NCI-H1694 treated with DMSO at 0.1 percent for 48 hours (cell line): ENCODE data around the gene ADARB2.

ENCODE experiments used
- DNase-seq: peaks from one replicate; lab custom pipeline; 2025; lab: John Stamatoyannopoulos, UW

The ADARB2 gene

GRCh38 chr10:1187151-1187854 is 550.0 kb downstream of the ADARB2 start:
- no peak for DNase-seq

GRCh38 chr10:1186683-1186990 is 550.7 kb downstream of the ADARB2 start:
- no peak for DNase-seq

GRCh38 chr10:1185911-1186682 is 551.2 kb downstream of the ADARB2 start:
- DNase-seq, result no peak

GRCh38 chr10:1184541-1185430 is 552.5 kb downstream of the ADARB2 start:
- no peak for DNase-seq

GRCh38 chr10:1183701-1184100 is 553.6 kb downstream of the ADARB2 start:
- DNase-seq, result no peak

- DNase-seq, result no peak
These were observed 554.3 kb downstream of the ADARB2 start for GRCh38 chr10:1183033-1183396.

GRCh38 chr10:1182280-1183032 is 554.9 kb downstream of the ADARB2 start:
- no peak for DNase-seq

GRCh38 chr10:1180836-1181235 is 556.5 kb downstream of the ADARB2 start:
- DNase-seq, result no peak

GRCh38 chr10:1180071-1180730 is 557.1 kb downstream of the ADARB2 start:
- DNase-seq, result no peak

- no peak for DNase-seq
These were observed 557.8 kb downstream of the ADARB2 start for GRCh38 chr10:1179346-1180070.

- DNase-seq, result no peak
These were observed 558.8 kb downstream of the ADARB2 start for GRCh38 chr10:1178506-1178905.

GRCh38 chr10:1177936-1178335 is 559.4 kb downstream of the ADARB2 start:
- no peak for DNase-seq

- DNase-seq, result no peak
These were observed 561.3 kb downstream of the ADARB2 start for GRCh38 chr10:1175956-1176565.

GRCh38 chr10:1174022-1174421 is 563.3 kb downstream of the ADARB2 start:
- no peak for DNase-seq

GRCh38 chr10:1173091-1173490 is 564.2 kb downstream of the ADARB2 start:
- DNase-seq, result no peak

GRCh38 chr10:1172256-1172984 is 564.9 kb downstream of the ADARB2 start:
- no peak for DNase-seq

- DNase-seq, result no peak
These were observed 565.7 kb downstream of the ADARB2 start for GRCh38 chr10:1171586-1171985.

- no peak for DNase-seq
These were observed 566.1 kb downstream of the ADARB2 start for GRCh38 chr10:1171182-1171581.

GRCh38 chr10:1170867-1171180 is 566.5 kb downstream of the ADARB2 start:
- DNase-seq, result no peak
